ENCODE measurements around the gene VOPP1. TPM values are rescaled to one million over a fixed set of nuclear protein-coding genes. Genes with fewer than 3 reads are reported as not detected.
"Not testable (repeated sequence)": the region's sequence is repeated elsewhere in the genome, so short reads cannot be mapped to it uniquely, and the experiment has no call there.

Gene VOPP1
- total RNA-seq, 1 experiment from 2014 or later, result 148 TPM

- DNase-seq (ENCODE audit: low spot score), result not testable (repeated sequence)
Measured at GRCh38 chr7:55582656-55583055, 10.4 kb upstream of the VOPP1 start.

DNA sequence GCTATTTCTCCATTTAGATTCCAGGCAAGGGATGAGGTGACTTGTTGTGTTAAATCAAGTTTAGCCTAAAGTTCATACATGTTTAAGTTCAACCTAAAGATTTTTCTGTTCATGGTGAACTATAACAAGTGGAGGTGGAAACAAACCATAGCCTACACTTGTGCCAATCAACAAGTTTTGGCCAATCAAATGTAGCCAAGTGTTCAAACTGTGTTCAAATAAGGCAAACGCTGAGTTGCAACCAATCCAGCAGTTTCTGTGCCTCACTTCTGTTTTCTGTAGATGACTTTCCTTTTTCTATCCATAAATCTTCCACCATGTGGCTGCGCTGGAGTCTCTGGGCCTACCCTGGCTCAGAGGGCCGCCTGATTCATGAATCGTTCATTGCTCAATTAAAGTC is 4.5 kb upstream of the VOPP1 start:
- DNase-seq (ENCODE audit: low spot score), result no peak

GRCh38 chr7:55575733-55576132 is 3.4 kb upstream of the VOPP1 start:
- DNase-seq (ENCODE audit: low spot score), result no peak

DNA sequence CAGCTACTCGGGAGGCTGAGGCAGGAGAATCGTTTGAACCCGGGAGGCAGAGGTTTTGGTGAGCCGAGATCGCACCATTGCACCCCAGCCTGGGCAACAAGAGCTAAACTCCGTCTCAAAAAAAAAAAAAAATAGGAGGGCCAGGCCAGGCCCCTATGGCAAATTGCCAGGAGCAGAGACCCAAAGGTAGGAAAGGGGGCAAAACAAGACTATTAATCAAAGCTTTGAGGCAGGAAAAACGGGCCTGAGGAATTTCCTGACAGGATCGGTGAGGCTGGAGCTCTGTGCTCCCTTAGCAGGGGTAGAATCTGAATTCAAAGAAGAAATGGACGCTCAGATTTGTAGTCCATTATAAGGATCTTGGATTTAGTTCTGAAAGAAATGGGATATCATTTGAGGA is 2.8 kb upstream of the VOPP1 start:
- DNase-seq (ENCODE audit: low spot score), result no peak

DNA sequence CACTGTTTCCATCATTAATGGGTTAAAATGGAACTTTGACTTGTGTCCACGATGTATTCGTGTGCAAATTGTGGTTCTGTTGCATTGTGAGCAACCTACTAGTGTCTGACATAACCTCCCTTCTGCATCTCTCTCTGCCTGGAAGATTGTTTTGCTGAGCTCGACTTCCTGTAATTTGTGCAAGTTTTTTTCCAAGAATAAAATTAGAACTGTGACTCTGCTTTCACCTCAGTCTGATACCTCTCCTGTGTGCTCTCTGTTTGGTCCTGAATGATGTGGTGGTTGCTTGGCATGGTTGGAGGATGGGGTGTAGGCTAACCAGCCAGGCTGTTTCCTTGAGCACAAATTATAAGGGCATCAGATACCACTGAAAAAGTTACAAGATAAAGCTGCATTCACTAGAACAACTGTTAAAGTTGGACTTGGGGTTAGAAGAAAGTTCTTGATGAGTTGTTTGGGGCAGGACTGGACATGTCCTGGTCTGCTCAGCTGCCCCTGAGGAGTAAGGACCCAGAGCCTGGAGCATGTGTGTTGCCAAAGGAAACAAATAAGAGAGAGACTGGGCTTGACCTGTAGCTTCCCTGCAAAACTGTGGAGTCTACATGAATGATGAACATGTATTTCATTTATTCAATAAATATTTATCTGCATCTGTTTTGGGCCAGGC is 1.9 kb upstream of the VOPP1 start:
- DNase-seq (ENCODE audit: low spot score), result peak; percentile 52

DNA sequence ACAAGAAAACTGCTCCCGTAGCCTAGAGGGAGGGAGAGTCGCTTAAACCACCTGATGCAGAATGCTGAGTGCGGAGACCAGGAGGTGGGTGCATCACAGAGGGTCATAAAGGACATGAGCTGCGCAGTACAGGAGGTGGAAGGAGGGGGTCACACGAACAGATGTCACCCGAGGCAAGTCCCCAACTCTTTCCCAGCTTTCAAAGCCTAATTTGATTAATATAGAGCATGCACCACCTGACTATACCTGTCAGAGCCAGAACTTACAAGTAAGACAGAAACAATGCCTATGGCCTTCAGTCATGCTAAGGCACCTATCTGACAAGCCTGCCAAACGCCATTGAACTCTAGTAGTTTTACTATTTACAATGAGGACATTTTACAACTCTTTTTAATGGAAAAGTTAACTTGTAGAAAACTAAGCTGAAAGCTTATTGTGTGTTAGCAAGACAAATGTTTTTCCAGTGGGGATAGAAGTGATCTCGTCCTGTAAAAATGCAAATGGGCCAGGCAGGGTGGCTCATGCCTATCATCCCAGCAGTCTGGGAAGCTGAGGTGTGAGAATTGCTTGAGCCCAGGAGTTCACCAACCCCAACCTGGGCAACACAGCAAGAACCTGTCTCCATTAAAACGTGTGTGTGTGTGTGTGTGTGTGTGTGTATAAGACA is 1.1 kb upstream of the VOPP1 start:
- DNase-seq (ENCODE audit: low spot score), result no peak

DNA sequence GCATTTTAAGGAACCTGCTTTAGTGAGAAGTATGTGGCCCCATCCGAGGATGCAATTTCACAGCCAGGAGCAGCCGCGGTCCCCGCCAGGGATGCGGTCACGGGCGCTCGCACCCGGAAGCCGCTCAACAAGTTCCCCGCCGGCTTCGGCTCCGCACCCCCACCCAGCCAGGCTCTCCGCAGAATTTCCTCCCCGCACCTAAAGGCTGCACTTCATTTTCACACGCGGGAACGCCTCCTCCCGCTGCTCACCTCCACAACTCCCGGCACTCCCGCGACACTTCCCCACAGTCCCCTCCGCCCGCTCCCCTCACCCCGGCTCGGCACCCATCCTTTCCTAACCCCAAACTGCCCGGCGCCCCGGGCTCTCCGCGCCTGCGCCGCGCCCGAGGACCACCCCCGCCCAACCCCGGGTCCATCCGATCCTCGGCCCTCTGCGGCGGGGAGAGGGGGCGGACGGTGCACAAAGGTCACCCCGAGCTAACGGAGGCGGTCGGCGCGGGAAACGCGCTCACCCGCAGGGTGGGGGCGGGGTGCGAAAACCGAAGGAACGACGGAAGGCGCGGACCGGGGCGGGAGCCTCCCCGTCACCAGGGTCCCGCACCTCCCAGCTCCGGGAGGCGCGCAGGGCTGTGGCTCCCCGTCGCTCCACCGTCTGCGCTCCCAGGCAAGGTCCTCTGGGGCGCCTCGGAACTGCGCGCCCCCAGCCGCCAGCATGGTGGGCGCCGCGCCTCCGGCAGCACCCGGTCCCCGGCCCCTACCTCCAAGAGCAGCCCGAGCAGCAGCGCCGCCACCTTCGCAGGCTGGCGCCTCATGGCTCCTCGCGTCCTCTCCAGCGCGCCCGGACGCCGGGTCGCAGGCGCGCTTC is 558 bp downstream of the VOPP1 start:
- DNase-seq (ENCODE audit: low spot score), result peak; percentile 66

DNA sequence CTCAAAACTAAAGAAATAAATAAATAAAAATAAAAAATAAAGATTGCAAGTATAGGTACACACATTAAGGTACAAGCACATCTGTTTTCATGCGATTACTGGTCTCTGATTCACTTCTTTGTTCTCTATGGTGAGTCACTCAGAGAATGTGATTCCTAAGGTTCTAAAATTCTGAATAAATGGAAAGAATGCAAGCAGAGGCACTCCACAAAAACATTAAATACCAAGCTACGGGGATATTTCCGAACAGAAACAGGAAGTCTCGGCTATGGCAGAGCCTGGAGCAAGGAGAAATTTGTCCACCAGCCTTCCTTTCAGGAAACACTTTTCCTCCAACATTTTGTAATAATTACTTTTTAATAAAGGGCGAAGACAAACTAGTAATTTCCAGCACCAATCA is 1.4 kb downstream of the VOPP1 start:
- peak; percentile 55 for DNase-seq (ENCODE audit: low spot score)

DNA sequence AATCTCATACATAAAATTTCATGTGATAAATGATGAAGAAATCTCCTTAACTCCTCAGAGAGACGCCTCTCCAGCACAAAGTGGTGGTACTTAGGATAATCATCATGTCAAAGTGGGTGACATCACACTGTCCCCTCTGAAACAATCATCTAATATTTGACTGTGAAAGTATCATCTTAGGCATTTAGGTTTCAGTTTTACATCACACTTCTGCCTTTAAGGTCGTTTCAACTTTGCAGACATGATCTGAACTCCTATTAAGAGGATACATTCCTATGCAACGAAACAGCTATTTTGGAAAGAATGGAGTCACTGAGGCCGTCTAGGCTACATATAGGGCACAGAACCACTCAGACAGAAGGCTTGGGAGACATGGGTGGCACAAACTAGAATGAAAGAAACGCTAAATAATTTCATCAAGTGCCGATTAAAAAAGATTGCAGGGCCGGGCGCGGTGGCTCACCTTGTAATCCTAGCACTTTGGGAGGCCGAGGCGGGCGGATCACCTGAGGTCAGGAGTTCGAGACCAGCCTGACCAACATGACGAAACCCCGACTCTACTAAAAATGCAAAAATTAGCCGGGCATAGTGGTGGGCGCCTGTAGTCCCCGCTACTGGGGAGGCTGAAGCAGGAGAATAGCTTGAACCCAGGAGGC is 2.0 kb downstream of the VOPP1 start:
- no peak for DNase-seq (ENCODE audit: low spot score)

GRCh38 chr7:55569797-55570196 is 2.5 kb downstream of the VOPP1 start:
- no peak for DNase-seq (ENCODE audit: low spot score)

GRCh38 chr7:55569269-55569663 is 3.0 kb downstream of the VOPP1 start:
- DNase-seq (ENCODE audit: low spot score), result no peak

GRCh38 chr7:55568613-55569268 is 3.6 kb downstream of the VOPP1 start:
- DNase-seq (ENCODE audit: low spot score), result no peak

DNA sequence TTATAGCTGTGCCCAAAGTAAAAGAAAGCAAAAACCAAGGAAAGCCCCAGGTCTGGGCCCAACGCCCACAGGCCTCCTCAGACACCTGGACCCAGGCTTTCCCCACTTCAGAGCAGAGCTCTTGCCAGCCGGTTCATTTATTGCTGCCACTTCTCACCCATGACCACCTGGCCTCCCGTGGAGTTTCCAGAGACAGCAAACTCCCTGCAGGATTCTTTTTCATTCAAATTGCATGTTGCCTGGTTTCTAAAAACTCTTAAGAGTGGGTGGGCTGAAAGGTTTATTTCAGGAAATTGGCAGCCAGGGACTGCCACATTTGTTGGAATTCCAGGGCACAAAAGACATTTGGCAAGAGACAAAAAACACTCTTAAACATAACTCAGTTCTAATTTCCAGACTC is 4.7 kb downstream of the VOPP1 start:
- no peak for DNase-seq (ENCODE audit: low spot score)

DNA sequence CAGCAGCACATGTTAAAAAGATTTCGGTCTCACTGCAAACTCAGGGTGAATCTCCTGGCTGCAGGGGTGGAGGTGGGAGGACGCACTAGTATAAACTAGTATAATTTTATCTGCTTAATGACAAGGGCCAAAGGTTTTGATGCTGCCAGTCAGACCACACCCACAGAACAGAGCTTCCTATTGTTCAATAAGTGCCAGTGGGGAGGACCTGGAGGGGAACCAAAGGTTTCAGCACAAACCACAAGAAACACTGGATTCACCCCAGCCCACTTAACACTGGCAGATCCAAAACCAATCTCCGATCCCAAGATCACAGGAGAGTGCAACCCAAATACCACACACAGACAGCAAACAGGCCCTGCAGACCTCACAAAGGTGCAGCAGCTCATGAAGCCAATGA is 6.6 kb downstream of the VOPP1 start:
- no peak for DNase-seq (ENCODE audit: low spot score)

DNA sequence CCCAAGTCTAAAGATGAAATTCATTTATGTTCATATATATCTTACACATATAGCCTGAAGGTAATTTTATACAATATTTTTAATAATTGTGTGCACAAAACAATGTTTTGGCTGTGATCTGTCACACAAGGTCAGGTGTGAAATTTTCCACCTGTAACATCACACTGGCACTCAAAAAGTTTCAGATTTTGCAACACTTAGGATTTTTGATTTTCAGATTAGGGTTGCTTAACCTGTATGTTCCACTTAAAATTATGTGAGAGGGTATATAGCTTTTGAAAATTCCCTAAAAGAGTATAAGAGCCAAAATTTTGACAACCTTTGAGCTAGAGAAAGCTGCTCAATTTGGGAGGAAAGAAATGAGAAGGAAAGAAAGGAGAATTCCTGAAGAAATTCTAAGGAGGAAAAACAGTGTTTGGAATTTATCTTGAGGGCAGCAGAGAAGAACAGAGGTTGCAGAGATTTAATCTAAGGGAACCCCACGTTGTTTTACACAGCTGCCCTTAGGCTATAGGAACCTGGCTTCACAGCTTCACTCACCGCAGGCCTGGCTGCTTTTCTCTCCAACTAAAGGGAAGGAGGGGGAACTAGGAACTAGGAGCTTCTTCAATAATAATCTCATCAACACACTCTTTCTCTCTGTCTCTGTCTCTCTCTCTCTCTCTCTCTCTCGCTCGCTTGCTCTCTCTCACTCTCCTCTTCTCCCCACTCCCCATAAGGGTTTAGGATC is 8.5 kb downstream of the VOPP1 start:
- no peak for DNase-seq (ENCODE audit: low spot score)

GRCh38 chr7:55561690-55562089 is 10.6 kb downstream of the VOPP1 start:
- DNase-seq (ENCODE audit: low spot score), result no peak

DNA sequence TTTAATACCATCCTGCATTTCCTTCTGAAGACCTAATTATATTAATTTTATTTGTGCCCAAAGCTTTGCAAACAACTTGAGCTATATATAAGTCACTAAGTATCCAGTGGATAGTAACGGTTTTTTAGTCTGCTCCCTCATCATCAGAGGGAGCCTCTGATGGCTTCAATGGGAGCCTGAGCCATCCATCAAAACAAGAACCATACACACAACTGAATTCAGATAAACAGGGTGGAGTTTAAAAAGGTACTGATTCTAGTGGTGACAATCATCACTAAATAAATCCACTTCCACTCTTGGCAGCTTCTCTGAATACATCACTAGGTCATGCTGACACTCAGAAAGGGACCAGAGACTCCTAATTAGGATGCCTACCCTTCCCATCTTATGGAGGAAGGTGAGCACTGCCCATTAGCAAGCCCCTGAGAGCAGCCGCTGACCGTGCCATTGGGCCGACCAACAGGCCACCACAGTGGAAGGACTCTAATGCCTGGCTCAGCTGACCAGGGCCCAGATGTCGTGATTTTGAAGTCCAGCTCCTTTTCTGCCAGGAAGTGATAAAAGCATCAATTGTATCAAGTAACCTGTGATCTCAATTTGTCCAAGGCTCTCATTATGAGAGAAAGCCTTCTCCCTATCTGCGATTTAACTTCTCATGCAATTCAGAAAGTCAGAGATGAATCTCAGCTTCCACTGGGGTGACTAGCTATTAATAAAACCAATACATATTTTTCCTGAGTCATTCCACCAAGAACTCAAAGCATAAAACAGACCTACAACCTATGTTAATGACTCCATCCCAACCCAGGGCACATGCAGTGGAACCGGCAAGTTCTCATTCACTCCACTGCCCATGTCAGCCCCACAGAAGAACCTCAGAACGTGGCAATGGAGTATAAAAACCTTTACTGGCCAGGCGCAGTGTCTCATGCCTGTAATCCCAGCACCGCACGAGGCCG is 13.1 kb downstream of the VOPP1 start:
- DNase-seq (ENCODE audit: low spot score), result no peak

- DNase-seq (ENCODE audit: low spot score), result no peak
Measured at GRCh38 chr7:55557666-55558188, 14.6 kb downstream of the VOPP1 start.

GRCh38 chr7:55556492-55556891 is 15.8 kb downstream of the VOPP1 start:
- no peak for DNase-seq (ENCODE audit: low spot score)

DNA sequence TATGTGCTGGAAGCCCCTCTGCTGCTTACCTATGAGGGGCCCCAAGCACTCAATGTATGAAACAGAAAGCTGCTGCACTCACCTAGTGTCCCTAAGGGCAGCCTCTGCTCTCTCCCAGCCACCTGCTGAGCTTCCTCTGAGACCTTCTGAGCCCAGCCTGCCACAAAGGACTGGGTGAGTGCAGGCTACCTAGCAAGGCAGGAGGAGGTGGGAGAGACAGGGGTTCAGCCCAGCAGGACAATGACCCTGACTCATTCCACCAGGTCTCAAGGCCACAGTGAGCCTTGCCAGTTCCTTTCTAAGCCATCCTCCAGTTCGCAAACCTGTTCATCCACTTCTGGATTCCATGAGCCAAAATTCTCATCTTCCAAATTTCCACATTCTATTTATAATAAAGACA is 16.3 kb downstream of the VOPP1 start:
- DNase-seq (ENCODE audit: low spot score), result no peak
